HL-60 (cell line): ENCODE data around the gene SP3.

Experiments used
- DNase-seq, 2 experiments: peaks; one replicate each; pipeline ENCODE4 v3.0.0-alpha.2; 2010 to 2020; ENCODE audit warnings: low read depth in 1 of 2, low spot score in 1 of 2
- H3K27ac ChIP-seq: fragments of 250-450 bp; sonication (Bioruptor Pico); replicated peaks from 2 replicates; pipeline ENCODE4 v1.5.1; 2020; ENCODE audit warnings: mild to moderate bottlenecking, moderate library complexity
- H3K27me3 ChIP-seq: fragments of 250-450 bp; sonication (Bioruptor Pico); 2 replicates; pipeline ENCODE4 v1.5.1; 2021; ENCODE audit warnings: mild to moderate bottlenecking, moderate library complexity; ENCODE audit not compliant: insufficient read depth, poor library complexity, severe bottlenecking
- H3K4me3 ChIP-seq: replicated peaks from 2 replicates; pipeline ENCODE4 v1.5.1; 2011; ENCODE audit warnings: mild to moderate bottlenecking, control low read depth, low read length; ENCODE audit not compliant: insufficient read depth
- GABPA ChIP-seq: IDR thresholded peaks from 2 replicates; pipeline ENCODE4 v1.6.1; 2012; ENCODE audit warnings: low read depth
- POLR2AphosphoS5 ChIP-seq: IDR thresholded peaks from 2 replicates; pipeline ENCODE4 v1.6.1; 2012; ENCODE audit warnings: low read depth
- REST ChIP-seq: IDR thresholded peaks from 2 replicates; pipeline ENCODE4 v1.6.1; 2012; ENCODE audit warnings: low read depth; ENCODE audit not compliant: insufficient replicate concordance
- SPI1 ChIP-seq: IDR thresholded peaks from 2 replicates; pipeline ENCODE4 v1.6.1; 2012; ENCODE audit warnings: low read depth, mild to moderate bottlenecking, borderline replicate concordance
- TF ChIP-seq, protein P1 (sequence below): IDR thresholded peaks from one replicate; pipeline ENCODE4 v1.5.1; 2011; ENCODE audit warnings: low read length, control low read depth, inconsistent platforms; ENCODE audit not compliant: insufficient read depth

The SP3 gene

DNA sequence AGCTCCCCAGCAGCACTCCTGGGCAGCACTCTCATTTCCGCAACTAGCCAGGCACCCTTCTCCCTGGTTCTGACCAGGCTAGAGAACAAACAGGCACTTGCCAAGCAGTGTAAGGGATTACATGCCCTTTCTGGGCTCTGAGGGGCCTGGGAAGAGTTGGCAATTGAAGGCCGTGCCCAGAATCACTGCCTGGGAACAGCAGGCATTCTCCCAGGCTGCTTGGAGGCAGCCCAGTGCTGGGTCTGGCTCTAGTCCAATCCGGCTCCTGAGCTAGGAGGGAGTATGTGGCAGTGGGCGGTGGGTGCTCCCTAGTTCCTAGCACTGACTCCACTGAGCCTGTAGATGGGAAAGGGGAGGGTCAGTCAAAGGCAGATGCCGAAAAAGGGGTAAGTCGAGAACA, 34.1 kb upstream of the SP3 start:
- H3K27ac ChIP-seq: peak overlapping the region; percentile 12; the same call in 1 of the 2 replicates
- TF ChIP-seq GABPA (no peak), SPI1 (no peak), REST (no peak), POLR2AphosphoS5 (no peak)
- TF ChIP-seq, protein P1, sequence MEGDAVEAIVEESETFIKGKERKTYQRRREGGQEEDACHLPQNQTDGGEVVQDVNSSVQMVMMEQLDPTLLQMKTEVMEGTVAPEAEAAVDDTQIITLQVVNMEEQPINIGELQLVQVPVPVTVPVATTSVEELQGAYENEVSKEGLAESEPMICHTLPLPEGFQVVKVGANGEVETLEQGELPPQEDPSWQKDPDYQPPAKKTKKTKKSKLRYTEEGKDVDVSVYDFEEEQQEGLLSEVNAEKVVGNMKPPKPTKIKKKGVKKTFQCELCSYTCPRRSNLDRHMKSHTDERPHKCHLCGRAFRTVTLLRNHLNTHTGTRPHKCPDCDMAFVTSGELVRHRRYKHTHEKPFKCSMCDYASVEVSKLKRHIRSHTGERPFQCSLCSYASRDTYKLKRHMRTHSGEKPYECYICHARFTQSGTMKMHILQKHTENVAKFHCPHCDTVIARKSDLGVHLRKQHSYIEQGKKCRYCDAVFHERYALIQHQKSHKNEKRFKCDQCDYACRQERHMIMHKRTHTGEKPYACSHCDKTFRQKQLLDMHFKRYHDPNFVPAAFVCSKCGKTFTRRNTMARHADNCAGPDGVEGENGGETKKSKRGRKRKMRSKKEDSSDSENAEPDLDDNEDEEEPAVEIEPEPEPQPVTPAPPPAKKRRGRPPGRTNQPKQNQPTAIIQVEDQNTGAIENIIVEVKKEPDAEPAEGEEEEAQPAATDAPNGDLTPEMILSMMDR: no peak
- H3K27me3 ChIP-seq: no peaks in the 10 kb centered on the region
- DNase-seq: no peak
- no peak overlapping the region for H3K4me3 ChIP-seq

GRCh38 chr2:173998386-173998785, 33.2 kb upstream of the SP3 start:
- DNase-seq: peak; percentile 42 to 59
- H3K27ac ChIP-seq: peak overlapping the region; percentile 55
- TF ChIP-seq, protein P1: no peak
- peak; percentile 61 for TF ChIP-seq SPI1
- no peak overlapping the region for H3K4me3 ChIP-seq
- H3K27me3 ChIP-seq: no peaks in the 10 kb centered on the region

- DNase-seq: no peak
- H3K4me3 ChIP-seq: no peak overlapping the region
- peak overlapping the region; percentile 55 for H3K27ac ChIP-seq
- no peak for TF ChIP-seq REST
- TF ChIP-seq, protein P1: no peak
- no peak for TF ChIP-seq GABPA
- no peak for TF ChIP-seq SPI1
- TF ChIP-seq POLR2AphosphoS5: no peak
- H3K27me3 ChIP-seq: no peaks in the 10 kb centered on the region
Observed at GRCh38 chr2:173997753-173998152, 32.6 kb upstream of the SP3 start.

- no peak overlapping the region for H3K4me3 ChIP-seq
- peak overlapping the region; percentile 59 for H3K27ac ChIP-seq
- H3K27me3 ChIP-seq: no peaks in the 10 kb centered on the region
- DNase-seq: peak; percentile 89 to 99
- TF ChIP-seq, protein P1: no peak
- TF ChIP-seq SPI1: peak; percentile 72; the same call in 1 of the 2 replicates
- TF ChIP-seq POLR2AphosphoS5: peak; percentile 95
Observed at GRCh38 chr2:173997269-173997668, 32.1 kb upstream of the SP3 start.
